Activated gamma-delta T cell (primary cell): ENCODE results near the gene SF3B3.

ENCODE experiments used
- DNase-seq: peaks from one replicate; lab custom pipeline; 2025; lab: John Stamatoyannopoulos, UW

SF3B3 gene

DNA sequence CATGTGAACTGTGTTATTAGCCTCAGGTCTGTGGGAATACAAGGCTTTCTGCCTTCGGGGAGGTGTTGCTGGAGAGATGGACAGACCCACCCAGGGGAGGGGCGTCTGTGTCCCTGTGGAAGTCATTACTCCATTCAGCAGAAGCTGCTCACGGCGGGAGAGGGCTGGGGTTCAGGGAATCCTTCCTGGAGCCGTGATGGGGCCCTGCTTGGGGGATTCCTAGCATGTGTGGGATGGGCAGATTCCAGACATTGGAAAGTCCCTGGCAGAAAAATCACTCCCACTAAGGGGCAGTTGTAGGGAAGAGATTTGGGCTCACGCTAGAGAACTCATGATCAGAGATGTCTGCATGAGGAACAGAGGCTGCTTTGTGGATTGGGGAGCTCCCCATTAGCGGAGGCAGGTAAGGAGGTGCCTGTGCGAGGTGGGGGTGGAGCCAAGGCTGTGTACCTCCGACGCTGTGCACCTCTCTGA, 66.4 kb downstream of the SF3B3 start:
- no peak for DNase-seq

DNA sequence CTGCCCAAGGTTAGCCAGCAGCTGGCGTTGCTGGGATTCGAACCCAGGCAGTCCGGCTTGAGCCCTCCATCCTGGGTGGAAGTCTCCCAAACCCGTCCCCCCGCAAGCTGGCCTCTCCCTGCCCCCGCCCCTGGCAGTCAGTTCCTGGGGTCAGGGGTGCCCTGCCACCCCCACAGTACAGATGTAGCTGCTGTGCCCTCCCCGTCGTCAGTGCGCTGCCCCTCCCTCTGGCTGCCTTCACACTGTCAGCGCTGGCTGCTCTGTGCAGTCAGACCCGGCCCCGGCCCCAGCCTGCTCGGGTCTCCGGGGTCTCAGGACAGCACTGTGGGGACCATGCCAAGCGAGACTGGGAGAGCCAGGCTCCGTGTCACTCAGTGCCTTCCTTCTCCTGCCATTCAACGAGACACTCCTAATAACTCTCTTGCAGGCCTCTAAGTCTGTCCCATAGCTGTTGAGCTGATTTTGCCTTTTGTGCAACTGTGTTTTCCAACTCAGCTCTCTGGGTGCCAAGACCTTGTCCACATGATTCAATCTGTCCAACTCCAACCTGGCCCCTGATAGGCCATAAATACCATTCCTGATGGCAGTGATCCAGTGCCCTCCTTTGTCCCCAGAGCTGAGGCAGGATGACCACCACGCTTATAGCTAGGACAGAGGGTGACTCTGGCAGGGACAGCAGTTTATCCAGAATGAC, 67.3 kb downstream of the SF3B3 start:
- DNase-seq = no peak

DNA sequence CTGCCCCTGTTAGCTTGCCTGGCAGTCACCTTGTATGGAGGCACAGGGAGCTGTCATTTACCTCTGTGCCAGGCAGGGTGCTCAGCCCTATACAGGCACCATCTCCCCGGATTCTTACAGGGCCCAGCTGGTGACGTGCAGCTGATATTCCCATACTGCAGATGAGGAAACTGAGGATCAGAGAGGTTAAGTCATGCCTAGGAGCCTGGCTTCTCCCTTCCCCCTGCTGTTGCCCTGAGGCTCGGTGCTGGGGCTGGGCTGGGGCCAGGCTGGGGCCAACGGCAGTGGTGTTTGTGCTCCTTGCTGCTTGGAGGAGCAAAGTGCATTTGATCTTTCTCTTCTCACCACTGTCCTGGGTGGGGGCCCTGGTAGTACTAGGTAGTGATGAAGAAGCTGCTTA, 68.0 kb downstream of the SF3B3 start:
- no peak for DNase-seq

DNA sequence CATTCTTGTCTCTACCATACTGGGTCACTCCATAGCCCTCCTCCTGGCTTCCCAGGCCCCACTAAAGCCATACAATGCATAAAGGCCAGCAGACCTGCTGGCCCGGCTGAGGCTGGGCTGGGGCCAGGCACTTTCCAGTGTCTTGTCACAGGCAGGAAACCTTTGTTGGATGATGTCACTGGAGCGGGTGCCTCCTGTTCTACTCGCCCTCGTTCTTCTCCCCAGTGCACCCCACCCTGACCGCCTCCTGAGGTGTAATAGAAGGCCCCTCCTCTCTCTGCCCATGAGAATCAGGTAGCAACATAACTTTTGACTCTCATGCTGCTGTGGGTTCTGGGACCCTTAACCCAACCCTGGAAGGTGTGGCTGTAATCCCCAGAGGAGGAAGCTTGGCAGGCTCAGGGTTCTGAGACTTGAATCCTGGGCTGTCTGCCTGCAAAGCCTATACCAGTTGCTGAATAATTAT, 68.5 kb downstream of the SF3B3 start:
- no peak for DNase-seq

DNA sequence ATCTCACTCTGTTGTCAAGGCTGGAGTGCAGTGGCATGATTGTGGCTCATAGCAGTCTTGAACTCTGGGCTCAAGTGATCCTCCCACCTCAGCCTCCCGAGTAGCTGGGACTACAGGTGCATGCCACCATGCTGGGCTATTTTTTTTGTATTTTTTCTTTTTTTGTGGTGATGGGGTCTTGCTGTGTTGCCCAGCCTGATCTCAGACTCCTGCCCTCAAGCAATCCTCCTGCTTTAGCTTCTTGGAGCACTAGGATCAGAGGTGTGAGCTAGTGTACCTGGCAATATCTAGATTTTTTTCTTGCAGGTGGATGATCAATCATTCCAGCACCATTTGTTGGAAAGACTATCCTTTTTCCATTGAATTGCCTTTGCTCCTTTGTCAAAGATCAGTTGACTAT, 69.9 kb downstream of the SF3B3 start:
- DNase-seq = no peak

DNA sequence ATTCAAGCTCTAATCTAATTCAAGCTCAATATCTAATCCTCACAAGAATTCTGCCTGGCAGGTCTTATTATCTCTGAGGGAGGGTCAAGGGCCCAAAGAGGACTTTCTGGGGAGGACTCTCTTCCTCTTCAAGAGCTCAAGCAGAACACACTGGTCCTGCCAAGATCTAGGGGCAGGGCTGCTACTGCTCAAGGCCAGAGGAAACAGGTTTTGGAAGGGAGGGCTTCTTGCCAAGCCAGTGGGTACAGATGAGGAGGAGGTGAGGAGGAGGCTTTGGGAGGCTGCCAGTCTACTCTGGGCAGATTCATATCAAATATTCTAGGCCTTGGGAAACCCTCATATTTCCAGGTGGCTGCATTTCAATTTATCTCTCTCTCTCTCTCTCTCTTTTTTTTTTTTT, 71.0 kb downstream of the SF3B3 start:
- no peak for DNase-seq

DNA sequence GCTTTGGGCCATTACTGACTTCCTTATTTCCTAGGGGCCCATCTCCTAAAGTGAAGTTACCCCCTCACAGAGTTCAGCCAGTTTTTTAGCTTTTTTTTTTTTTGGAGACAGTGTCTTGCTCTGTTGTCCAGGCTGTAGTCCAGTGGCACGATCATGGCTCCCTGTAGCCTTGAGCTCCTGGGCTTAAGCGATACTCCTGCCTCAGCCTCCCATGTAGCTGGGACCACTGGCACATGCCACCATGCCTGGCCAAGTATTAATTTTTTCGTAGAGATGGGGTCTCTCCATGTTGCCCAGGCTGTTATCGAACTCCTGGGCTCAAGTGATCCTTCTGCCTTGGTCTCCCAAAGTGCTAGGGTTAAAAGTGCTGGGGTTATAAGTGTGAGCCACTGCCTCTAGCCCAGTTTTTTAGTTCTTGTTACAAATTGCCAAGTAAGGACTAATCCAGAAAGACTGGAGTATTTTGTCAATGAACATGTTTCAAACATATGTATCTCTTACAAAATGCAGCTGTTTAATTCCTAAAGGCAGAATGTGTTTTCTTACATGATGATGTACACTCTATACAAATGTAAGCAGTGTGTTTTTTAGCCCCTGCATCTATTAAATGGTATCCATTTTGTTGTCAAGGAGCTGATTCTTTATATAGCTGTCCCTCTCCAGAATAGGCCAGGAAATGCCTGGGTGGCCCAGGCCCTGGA, 73.7 kb downstream of the SF3B3 start:
- DNase-seq = no peak

DNA sequence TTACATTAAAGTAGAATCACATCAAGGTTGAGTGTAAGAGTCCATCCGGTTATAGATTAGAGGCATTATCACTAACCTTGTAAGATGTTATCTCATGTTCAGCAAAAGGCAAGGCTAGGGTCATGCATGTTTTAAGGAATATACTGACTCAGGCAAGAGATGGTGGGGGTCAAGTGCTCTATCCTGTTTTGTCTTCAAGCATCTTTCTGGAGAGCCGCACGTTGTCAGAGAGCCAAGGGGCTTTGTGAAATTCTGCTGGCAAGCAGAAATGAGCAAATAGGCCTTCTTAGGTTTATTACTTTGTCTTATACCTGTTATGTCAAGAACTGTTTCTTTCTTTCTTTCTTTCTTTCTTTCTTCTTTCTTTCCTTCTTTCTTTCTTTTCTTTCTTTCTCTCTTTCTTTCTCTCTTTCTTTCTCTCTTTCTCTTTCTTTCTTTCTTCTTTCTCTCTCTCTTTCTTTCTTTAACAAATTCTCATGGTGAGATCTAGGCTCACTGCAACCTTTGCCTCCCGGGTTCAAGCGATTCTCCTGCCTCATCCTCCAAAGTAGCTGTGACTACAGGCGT, 75.4 kb downstream of the SF3B3 start:
- DNase-seq = no peak

DNA sequence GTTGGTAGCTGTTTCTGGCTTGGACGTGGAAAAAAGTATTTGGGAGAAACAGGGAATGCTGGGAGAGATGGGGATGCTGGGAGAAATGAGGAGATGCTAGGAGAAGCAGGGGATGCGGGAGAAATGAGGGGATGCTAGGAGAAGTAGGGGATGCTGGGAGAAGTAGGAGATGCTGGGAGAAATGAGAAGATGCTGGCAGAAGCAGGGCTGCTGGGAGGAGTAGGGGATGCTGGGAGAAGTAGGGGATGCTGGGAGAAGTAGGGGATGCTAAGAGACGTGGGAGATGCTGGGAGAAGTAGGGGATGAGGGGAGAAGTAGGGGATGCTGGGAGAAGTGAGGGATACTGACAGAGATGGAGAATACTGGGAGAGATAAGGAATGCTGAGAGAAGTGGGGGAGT, 77.1 kb downstream of the SF3B3 start:
- no peak for DNase-seq

DNA sequence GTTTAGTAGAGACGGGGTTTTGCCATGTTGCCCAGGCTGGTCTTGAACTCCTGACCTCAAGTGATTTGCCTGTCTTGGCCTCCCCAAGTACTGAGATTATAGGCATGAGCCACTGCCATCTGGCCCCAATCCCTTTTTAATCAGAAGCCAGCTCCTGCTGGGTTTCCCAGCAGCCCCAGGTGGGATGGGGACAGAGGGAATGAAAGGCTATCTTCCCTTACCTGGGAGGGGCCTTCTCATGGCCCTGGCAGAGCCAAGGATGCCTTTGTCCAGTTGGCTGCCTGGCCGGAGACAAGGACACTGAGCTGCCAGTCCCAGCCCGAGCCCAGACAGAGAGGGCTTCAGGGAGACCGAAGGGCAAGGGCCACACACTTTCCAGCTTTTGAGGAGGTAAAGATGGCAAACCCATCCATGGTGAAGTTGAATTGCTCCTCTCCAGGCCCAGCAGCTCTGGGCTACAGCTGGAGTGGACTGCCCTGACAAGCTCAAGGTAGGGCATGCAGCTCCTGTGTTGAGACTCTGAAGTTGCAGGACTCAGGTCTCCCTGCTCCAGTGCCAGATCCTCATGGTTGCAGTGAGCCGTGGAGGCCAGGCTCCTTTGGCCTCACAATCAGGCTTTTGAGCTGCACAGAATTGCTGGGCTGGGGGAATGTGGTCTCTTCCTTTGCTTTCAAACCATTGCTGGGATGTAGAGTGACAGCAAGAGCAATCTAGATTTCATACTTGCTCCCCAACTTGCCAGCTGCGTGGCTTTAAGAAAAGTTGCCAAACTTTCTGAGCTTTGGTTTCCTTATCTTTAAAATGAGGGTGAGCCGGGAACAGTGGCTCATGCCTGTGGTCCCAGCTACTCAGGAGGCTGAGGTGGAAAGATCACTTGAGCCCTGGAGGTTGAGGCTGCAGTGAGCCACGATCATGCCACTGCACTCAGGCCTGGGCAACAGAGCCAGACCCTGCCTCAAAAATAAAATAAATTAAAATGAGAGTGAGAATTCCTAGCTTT, 78.3 kb downstream of the SF3B3 start:
- no peak for DNase-seq

DNA sequence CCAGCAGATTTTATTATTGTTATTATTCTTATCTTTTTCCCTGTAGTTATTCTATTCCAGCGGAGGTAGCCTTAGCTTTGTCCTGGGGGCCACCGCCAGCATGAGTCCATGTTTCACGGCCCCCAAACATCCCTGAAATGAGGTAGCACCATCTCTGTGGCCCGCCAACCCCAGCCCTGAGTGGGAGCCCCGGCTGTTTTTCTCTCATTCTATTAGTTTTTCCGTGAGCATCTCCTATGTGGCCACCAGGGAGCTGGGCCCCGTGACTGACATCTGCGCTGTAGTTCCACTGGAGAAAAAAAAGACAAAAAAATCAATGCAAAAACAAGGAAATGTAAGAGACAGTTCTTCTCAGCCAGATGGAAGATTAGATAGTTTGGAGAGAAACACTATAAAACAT, 79.2 kb downstream of the SF3B3 start:
- DNase-seq = no peak

DNA sequence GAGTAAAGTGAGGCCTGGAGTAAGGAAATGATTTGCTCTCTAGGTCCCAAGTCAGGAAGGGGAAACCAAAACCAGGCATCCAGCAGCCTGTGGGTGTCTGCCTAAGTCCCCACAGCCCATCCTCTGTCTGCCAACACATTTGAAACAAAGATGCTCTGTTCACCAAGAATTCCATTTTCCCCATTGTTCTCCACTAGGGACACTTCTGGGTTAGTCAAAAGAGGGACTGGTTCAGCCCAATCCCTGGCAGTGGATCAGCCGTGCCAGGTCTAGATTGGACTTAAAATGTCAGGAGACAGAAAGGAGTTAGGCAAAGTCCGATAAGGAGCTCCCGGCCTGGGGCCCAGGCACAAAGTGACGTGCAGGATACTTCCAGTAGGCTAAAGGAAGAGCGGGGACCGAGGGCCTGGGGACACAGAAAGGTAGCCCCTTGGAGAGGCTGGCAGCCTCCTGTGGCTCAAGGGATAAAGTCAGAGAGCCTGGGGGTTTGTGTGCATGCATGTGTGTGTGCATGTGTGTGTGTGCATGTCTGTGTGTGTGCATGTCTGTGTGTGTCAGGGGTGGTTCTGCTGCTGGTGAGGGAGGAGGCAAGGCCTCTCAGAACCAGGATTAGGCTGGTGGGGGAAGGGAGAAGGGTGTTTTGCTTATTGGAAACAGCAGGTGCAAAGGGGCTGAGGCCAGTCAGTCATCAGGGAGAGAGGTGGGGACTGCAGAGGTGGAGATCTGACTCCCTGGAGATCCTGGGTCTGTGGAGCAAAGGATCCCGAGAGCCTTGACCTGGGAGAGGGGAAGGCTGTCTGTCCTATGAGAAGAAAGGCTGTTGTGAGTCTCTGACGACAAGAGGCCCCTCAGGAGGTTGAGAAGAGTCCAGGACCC, 81.0 kb downstream of the SF3B3 start:
- no peak for DNase-seq

DNA sequence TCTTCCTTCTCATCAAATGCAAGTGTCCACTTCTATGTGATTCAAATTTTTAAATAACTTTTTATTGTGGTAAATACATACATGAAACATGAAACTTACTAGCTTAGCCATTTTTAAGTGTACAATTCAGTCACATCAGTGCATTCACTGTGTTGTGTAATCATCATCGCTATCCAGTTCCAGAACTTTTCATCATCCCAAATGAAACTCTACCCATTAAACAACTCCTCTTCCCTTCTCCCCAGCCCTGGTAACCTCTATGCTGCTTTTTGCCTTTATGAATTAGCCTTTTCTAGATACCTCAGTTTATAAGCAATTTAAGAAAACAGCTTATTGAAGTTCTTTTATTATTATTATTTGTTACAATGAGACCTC, 81.7 kb downstream of the SF3B3 start:
- DNase-seq = no peak

DNA sequence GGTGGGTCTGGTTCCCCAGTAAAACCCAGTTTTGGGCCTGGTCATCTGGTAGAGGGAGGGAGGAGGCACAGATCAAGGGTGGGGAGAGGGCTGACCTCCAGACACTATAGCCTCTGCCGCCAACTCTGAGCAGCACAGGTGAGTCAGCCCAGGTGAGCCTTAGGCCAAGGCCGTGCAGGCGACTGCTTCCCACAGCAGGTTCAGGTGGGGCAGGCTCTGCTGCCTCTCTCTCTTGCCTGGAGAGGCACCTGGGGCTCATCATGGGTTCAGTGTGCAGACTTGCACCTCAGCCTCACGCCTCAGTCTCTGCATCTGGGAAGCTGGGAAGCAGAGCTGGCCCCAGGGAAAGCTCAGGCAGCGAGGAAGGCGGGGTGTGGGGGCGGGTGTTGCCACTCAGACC, 84.9 kb downstream of the SF3B3 start:
- DNase-seq = no peak

DNA sequence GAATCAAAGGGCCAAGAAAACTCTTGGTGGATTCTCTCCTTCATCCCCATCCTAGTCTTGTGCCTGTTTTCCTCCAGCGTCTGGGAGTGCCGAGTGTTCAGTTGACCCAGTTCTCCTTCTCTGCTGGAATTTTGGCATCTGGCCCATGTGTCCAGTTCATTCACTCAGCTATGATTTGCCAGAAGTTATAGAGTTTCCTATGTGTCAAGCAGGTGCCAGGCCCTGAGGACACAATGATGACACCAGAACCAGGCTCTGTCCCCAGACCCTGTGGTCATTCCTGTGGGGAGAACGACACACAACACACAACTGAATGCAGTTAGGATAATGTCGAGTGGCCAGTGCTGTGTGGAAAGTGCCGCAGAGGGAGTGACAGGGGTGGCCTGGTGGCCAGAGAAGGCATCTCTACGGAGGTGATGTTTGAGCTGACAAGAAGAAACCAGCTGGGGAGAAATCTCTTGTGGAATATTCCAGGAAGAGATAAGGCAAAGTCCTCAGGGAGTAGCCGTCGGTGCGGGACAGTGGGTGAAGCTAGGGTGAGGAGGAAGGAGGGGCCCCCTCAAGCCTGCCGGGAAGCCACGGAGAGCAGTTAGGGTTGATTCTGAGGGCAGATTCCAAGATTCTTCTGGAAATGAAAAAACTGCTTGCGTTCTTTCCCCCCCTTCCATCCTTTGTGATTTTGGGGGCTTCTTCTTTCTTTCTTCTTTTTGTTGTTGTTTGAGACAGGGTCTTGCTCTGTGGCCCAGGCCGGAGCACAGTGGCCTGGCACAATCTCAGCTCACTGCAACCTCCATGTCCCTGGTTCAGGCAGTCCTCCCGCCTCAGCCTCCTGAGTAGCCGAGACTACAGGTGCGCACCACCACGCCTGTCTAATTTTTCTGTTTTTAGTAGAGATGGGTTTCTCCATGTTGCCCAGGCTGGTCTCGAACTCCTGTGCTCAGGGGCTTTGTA, 86.9 kb downstream of the SF3B3 start:
- DNase-seq = no peak

DNA sequence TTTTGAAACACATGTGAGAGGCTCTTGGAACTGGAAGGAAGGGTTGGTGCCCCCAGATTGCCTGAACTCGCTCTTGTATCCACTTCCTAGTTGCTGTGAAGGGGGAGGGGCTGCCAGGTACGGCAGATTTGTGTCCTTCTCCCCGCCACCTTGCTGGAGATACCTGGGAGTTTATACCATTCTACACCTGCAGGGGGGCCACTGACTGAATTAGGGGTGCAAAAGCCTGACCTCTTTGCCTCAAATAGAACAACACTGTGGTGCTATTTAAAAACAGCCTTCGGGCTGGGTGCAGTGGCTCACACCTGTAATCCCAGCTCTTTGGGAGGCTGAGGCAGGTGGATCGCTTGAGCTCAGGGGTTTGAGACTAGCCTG, 87.6 kb downstream of the SF3B3 start:
- no peak for DNase-seq

DNA sequence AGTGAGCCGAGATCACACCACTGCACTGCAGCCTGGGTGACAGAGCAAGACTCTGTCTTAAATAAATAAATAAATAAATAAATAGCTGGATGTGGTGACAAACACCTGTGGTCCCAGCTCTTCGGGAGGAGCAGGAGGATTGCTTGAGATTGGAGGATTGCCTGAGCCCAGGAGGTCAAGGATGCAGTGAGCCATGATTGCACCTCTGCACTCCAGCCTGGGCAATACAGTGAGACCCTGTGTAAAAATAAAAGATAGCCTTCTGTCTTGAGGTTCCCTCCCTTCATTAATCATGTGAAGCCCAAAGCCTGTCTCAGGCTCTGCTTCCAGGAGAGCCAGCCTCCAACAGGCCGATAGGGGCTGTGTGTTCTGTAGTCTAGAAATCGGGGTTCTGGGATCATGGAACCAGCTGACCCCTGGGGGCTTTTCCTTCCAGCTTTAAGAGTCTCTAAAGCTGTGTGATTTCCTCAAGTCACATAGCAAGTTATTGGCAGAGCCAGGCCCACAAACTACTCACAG, 88.2 kb downstream of the SF3B3 start:
- DNase-seq = no peak

DNA sequence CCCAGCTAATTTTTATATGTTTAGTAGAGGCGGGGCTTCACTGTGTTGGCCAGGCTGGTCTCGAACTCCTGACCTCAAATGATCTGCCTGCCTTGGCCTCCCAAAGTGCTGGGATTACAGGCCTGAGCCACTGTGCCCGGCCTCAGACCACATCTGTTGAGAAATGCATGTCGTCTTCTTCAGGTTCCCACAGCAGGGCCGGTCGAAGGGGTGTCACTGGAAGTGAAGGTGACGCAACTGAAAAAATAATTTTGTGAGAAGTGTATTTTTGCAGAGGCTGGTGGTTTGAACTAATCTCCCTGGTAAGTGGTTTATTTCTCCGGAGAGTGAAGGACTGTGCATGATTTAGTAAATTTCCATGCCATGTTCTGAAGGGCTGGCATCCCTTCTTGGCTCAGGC, 89.3 kb downstream of the SF3B3 start:
- DNase-seq = no peak

DNA sequence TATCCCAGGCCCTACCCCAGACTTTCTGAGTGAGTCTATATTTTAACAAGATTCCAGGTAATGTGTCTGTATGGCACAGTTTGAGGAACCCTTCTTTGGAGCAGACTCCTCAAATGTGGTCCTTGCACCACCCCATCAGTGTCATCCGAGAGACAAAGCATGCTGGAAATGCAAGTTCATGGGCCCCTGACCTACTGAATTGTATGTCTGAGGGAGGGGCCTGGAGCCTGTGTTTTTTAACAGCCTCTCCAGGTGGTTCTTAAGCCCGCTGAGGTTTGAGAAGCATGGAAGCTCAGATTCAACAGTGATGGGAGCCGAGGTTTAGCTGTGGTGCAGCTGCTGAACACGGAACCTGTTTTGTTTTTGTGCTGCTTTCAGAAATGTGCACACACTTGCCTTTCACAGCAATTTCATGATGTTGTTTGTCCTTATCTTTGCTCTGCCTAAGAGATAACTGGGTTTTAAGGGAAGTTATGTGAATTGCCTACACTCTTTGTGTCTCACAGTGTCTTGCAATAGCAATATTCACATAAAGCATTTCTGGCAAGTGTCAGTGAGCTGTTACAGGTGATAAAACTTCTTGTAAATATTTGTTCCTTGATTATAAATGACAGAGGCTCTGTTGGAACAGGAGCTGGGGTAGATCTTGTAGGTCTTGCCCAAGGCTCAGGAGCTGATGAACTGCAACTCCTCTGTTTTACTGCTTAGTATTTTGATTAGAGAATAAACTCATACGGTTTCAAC, 90.8 kb downstream of the SF3B3 start:
- no peak for DNase-seq
